HG03457 (cell line): Measurements from ENCODE around the gene GOLGA5.

Source experiments
- ATAC-seq: cut with Tn5 transposase; IDR thresholded peaks from one replicate; pipeline ENCODE4 v1.9.1; 2021; ENCODE audit warnings: moderate number of reproducible peaks; ENCODE audit not compliant: unreplicated experiment

The GOLGA5 gene

GRCh38 chr14:92874962-92875661, 81.0 kb downstream of the GOLGA5 start:
- no peak for ATAC-seq

DNA sequence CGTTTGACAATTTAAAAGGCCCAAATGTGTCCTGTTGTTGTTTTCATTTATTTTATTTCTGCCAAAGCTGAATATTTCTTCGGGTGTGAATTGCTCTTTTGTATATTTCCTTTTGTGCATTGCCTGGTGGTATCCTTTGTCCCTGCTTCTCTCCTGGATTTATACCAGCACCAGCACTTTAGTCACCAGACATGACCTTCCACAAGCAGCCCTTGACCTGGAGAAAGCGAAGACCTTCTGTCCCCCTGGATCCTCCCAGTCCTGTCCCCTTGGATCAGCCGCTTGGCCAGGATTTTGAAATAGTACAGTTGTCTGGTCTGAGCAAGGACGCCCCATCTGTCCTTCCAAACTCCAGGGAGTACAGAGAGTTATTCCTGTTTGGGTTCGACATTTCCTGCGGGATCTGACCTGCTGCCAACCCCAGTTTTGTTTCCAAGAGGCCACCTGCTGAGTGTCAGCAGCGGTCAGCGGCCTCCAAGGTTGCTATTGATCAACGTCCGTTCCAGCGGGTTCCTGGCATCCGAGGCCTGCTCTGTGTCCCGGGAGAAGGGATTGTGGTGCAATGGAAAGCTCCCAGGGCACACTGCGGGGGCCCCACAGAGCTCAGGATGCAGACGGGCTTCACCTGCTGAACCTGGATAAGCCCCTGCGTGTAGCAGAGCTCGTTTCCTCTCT, 83.8 kb downstream of the GOLGA5 start:
- ATAC-seq, result no peak

DNA sequence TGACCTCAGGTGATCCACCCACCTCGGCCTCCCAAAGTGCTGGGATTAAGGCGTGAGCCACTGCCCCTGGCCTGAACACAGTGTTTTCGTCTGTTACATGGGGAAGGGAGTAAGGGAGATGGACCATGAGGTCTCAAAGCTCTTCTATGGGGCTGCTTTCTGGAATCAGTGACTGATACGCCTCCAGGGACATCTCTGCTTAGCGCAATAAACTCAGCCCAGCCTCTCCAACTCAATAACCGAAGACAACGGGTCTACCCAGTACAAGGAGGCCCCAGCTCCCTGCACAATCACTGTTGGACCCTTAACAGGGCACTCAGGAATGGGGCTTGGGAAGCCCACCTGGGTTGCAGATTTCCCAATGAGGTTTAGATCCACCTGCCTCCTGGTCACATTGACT, 86.2 kb downstream of the GOLGA5 start:
- ATAC-seq, result no peak

GRCh38 chr14:92880851-92881250, 86.7 kb downstream of the GOLGA5 start:
- no peak for ATAC-seq

DNA sequence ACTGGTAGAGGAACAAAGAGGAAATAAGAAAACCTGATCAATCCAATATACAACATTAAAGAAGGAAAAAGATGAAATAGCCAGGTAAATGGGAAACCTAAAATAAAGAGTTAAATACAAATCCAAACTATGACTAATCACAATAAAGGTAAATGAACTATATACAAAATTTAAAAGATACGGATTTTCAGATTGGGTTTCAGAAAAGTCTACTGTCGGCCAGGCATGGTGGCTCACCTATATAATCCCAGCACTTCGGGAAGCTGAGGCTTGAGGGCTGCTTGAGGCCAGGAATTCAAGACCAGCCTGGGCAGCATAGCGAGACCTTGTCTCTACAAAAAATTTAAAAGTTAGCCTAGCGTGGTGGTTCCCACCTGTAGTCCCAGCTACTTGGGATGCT, 89.0 kb downstream of the GOLGA5 start:
- no peak for ATAC-seq

- no peak for ATAC-seq
Observed at GRCh38 chr14:92884410-92884809, 90.3 kb downstream of the GOLGA5 start.

DNA sequence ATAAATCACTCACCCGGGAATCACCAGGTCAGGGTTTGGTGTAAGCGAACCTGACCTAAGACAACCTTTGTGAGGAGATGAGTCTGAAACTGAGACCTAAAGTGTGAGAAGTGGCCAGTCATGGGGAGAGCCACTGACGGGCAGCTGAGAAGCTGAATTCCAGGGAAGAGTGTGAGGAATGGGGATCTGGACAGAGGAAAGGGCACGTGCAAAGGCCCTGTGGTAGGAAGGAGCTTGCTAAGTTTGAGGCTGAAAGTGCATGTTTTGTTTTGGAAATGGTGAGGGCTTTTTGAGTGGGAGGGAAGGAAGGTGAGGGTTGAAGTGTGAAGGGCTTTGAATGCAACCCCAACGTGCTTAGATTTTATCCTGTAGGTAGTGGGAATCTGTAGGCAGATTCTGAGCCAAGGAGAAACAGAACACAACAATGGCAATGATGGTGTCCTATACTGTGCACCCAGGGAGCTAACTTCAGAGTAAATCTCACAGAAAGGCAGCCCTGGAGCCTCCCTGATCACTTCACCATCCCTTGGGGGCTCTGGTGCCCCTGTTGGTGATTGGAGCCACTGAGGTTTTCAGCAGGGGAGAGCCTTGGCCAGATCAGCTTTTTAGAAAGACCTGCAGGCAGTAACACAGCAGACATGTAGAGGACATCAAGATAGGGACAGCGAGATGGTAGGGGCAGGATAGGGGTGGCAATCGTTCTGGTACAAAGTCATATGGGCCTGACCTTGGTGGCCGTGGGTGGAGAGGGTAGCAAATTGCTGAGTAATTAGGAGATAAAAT, 91.4 kb downstream of the GOLGA5 start:
- ATAC-seq, result no peak

DNA sequence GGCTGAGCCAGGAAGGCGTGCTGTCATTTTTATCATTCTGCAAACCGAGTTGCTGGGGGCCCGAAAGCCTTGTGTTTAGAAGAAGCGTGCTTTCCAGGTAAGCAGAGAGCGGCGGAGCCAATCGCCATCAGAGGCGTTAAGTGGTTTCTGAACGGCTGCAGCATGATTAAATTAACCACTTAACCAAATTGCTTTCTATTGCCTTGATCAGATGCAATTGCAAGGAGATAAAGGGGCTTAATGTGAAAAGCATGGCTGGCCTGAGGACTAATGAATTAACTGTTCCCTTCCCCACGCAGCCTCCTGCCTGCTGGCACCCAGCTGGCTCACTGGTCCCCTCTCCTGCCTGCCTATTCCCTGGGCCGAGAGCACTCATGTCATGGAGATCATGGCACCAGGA, 92.2 kb downstream of the GOLGA5 start:
- ATAC-seq, result no peak

- no peak for ATAC-seq
Observed at GRCh38 chr14:92887157-92887556, 93.1 kb downstream of the GOLGA5 start.

DNA sequence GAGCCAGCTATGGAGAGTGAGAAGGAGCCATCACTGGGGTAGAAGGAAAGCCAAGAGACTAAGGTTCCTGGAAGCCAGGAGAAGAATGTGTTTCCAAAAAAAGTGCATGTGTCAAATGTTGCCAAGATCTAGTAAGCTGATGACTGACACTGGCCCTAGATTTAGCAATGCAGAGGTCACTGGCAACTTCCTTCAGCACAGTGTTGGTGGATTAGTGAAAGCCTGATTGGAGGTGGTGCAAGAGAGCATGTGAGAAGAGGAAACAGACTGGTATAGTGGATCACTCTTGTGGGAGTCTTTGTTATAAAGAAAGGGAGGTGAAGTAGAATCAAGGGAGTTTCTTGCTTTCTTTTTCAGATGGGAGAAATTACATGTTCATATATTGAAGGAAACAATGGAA, 94.8 kb downstream of the GOLGA5 start:
- no peak for ATAC-seq
